ENCODE data around the gene CCR5.
"Not testable (repeated sequence)": the region's sequence is repeated elsewhere in the genome, so short reads cannot be mapped to it uniquely, and the experiment has no call there.

Gene CCR5

GRCh38 chr3:46401579-46401978 lies 30.8 kb downstream of the CCR5 start:
- H3K56ac ChIP-seq (ENCODE audit: low read length), result no peak overlapping the region
- no peak overlapping the region for H3K4me2 ChIP-seq (ENCODE audit: low read length)
- H3K27me3 ChIP-seq (ENCODE audit: insufficient read depth, low read length, poor library complexity), result no peaks in the 10 kb centered on the region
- peaks cover 7% of the 10 kb centered on the region for H3K4me1 ChIP-seq (ENCODE audit: control insufficient read depth, low read depth, low read length)
- H2BK120ac ChIP-seq (ENCODE audit: low read depth, low read length), result no peak overlapping the region
- no peaks in the 10 kb centered on the region for H3K36me3 ChIP-seq (ENCODE audit: control insufficient read depth, insufficient read depth, low read length)
- H3K23ac ChIP-seq (ENCODE audit: low read length), result no peak overlapping the region
- H3K79me1 ChIP-seq (ENCODE audit: low read length), result no peaks in the 10 kb centered on the region
- no peak overlapping the region for H3K18ac ChIP-seq (ENCODE audit: low read length)
- no peak overlapping the region for H3K4ac ChIP-seq (ENCODE audit: low read depth, low read length)
- no peak overlapping the region for H3K27ac ChIP-seq (ENCODE audit: low read depth, low read length)
- H4K5ac ChIP-seq (ENCODE audit: low read length), result no peak overlapping the region
- no CpG with 5 or more reads among the region's 2 CpGs for WGBS (ENCODE audit: extremely low coverage, insufficient coverage, low lambda C conversion rate)
- no peak for DNase-seq
- no peak overlapping the region for H3K9ac ChIP-seq (ENCODE audit: low read length)
- H2BK5ac ChIP-seq (ENCODE audit: low read length), result no peak overlapping the region
- no peak overlapping the region for H2BK15ac ChIP-seq (replicated peaks; ENCODE audit: low read depth)
- H3K4me3 ChIP-seq (ENCODE audit: low read length), result no peak overlapping the region
- H3K79me2 ChIP-seq (ENCODE audit: control insufficient read depth, insufficient read depth, low read length), result no peaks in the 10 kb centered on the region
- peak overlapping the region; percentile 85 for H2AK5ac ChIP-seq (ENCODE audit: low read length)
- H4K8ac ChIP-seq (ENCODE audit: low read depth, low read length), result no peak overlapping the region

- not testable (repeated sequence) for H3K79me1 ChIP-seq (ENCODE audit: low read length); H3K27ac ChIP-seq (ENCODE audit: low read depth, low read length); H2BK120ac ChIP-seq (ENCODE audit: low read depth, low read length); H3K23ac ChIP-seq (ENCODE audit: low read length); H3K79me2 ChIP-seq (ENCODE audit: control insufficient read depth, insufficient read depth, low read length); H3K18ac ChIP-seq (ENCODE audit: low read length); H3K56ac ChIP-seq (ENCODE audit: low read length); H2AK5ac ChIP-seq (ENCODE audit: low read length); H3K9ac ChIP-seq (ENCODE audit: low read length); H4K5ac ChIP-seq (ENCODE audit: low read length); H3K4me2 ChIP-seq (ENCODE audit: low read length); H3K4ac ChIP-seq (ENCODE audit: low read depth, low read length); H3K4me1 ChIP-seq (ENCODE audit: control insufficient read depth, low read depth, low read length); DNase-seq; H4K8ac ChIP-seq (ENCODE audit: low read depth, low read length); H2BK15ac ChIP-seq (replicated peaks; ENCODE audit: low read depth); H3K4me3 ChIP-seq (ENCODE audit: low read length); H3K27me3 ChIP-seq (ENCODE audit: insufficient read depth, low read length, poor library complexity); H3K36me3 ChIP-seq (ENCODE audit: control insufficient read depth, insufficient read depth, low read length); H2BK5ac ChIP-seq (ENCODE audit: low read length)
- WGBS (ENCODE audit: extremely low coverage, insufficient coverage, low lambda C conversion rate), result no CpG with 5 or more reads among the region's 4 CpGs
These were observed 32.2 kb downstream of the CCR5 start for GRCh38 chr3:46402902-46403301.

- Histone ChIP-seq H3K27ac (ENCODE audit: low read depth, low read length) (no peak overlapping the region), H3K4me1 (ENCODE audit: control insufficient read depth, low read depth, low read length) (peaks cover 1% of the 10 kb centered on the region), H3K27me3 (ENCODE audit: insufficient read depth, low read length, poor library complexity) (no peaks in the 10 kb centered on the region), H2BK5ac (ENCODE audit: low read length) (no peak overlapping the region), H2BK15ac (replicated peaks; ENCODE audit: low read depth) (no peak overlapping the region), H3K18ac (ENCODE audit: low read length) (no peak overlapping the region), H3K4me2 (ENCODE audit: low read length) (no peak overlapping the region), H3K4me3 (ENCODE audit: low read length) (no peak overlapping the region), H3K23ac (ENCODE audit: low read length) (no peak overlapping the region), H4K8ac (ENCODE audit: low read depth, low read length) (no peak overlapping the region), H3K79me2 (ENCODE audit: control insufficient read depth, insufficient read depth, low read length) (no peaks in the 10 kb centered on the region), H4K5ac (ENCODE audit: low read length) (no peak overlapping the region), H3K4ac (ENCODE audit: low read depth, low read length) (no peak overlapping the region), H3K36me3 (ENCODE audit: control insufficient read depth, insufficient read depth, low read length) (no peaks in the 10 kb centered on the region), H2BK120ac (ENCODE audit: low read depth, low read length) (no peak overlapping the region), H3K9ac (ENCODE audit: low read length) (no peak overlapping the region), H2AK5ac (ENCODE audit: low read length) (no peak overlapping the region), H3K56ac (ENCODE audit: low read length) (no peak overlapping the region), H3K79me1 (ENCODE audit: low read length) (no peaks in the 10 kb centered on the region)
- no CpG with 5 or more reads among the region's 11 CpGs for WGBS (ENCODE audit: extremely low coverage, insufficient coverage, low lambda C conversion rate)
- no peak for DNase-seq
These were observed 34.7 kb downstream of the CCR5 start for GRCh38 chr3:46405301-46406019.

DNA sequence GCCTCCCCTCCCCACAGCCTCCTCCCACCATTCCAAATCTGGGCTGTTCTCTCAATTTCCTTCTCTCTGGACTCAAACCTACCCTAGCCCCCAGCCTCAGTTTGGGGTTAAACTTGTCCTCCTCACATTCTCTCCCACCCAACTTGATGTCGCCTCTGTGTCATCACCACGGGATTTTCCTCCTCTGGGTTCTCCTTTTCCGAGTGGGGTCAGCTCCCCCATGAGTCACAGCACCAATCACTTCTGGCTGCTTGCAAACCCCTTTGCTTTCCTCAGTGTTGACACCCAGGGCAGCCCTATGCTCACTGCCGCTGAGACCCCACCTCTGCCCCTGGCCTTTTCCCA lies 35.7 kb downstream of the CCR5 start:
- Histone ChIP-seq H3K27me3 (ENCODE audit: insufficient read depth, low read length, poor library complexity) (no peaks in the 10 kb centered on the region), H3K56ac (ENCODE audit: low read length) (no peak overlapping the region), H3K79me1 (ENCODE audit: low read length) (no peaks in the 10 kb centered on the region), H3K4me1 (ENCODE audit: control insufficient read depth, low read depth, low read length) (no peaks in the 10 kb centered on the region), H3K23ac (ENCODE audit: low read length) (no peak overlapping the region), H4K8ac (ENCODE audit: low read depth, low read length) (no peak overlapping the region), H2BK5ac (ENCODE audit: low read length) (no peak overlapping the region), H2AK5ac (ENCODE audit: low read length) (no peak overlapping the region), H2BK15ac (replicated peaks; ENCODE audit: low read depth) (no peak overlapping the region), H4K5ac (ENCODE audit: low read length) (no peak overlapping the region), H3K36me3 (ENCODE audit: control insufficient read depth, insufficient read depth, low read length) (no peaks in the 10 kb centered on the region), H3K27ac (ENCODE audit: low read depth, low read length) (no peak overlapping the region), H3K18ac (ENCODE audit: low read length) (no peak overlapping the region), H3K79me2 (ENCODE audit: control insufficient read depth, insufficient read depth, low read length) (no peaks in the 10 kb centered on the region), H3K4ac (ENCODE audit: low read depth, low read length) (no peak overlapping the region), H3K4me3 (ENCODE audit: low read length) (no peak overlapping the region), H2BK120ac (ENCODE audit: low read depth, low read length) (no peak overlapping the region), H3K9ac (ENCODE audit: low read length) (no peak overlapping the region), H3K4me2 (ENCODE audit: low read length) (no peak overlapping the region)
- no peak for DNase-seq
- WGBS (ENCODE audit: extremely low coverage, insufficient coverage, low lambda C conversion rate), result no CpG with 5 or more reads among the region's 4 CpGs

- peak; percentile 32 for DNase-seq
- H2BK120ac ChIP-seq (ENCODE audit: low read depth, low read length), result no peak within 1 kb of the TSS
- H4K5ac ChIP-seq (ENCODE audit: low read length), result no peak within 1 kb of the TSS
- no peaks in the 10 kb centered on the region for H3K79me1 ChIP-seq (ENCODE audit: low read length)
- H3K27me3 ChIP-seq (ENCODE audit: insufficient read depth, low read length, poor library complexity), result no peaks in the 10 kb centered on the region
- no CpG with 5 or more reads among the region's 20 CpGs for WGBS (ENCODE audit: extremely low coverage, insufficient coverage, low lambda C conversion rate)
- no peak within 1 kb of the TSS for H4K8ac ChIP-seq (ENCODE audit: low read depth, low read length)
- no peak within 1 kb of the TSS for H3K4me3 ChIP-seq (ENCODE audit: low read length)
- H2BK15ac ChIP-seq (replicated peaks; ENCODE audit: low read depth), result no peak within 1 kb of the TSS
- no peak within 1 kb of the TSS for H3K4me2 ChIP-seq (ENCODE audit: low read length)
- no peak within 1 kb of the TSS for H3K9ac ChIP-seq (ENCODE audit: low read length)
- no peaks in the 10 kb centered on the region for H3K36me3 ChIP-seq (ENCODE audit: control insufficient read depth, insufficient read depth, low read length)
- H3K27ac ChIP-seq (ENCODE audit: low read depth, low read length), result no peak within 1 kb of the TSS
- no peak within 1 kb of the TSS for H3K56ac ChIP-seq (ENCODE audit: low read length)
- H2BK5ac ChIP-seq (ENCODE audit: low read length), result no peak within 1 kb of the TSS
- no peak within 1 kb of the TSS for H3K4ac ChIP-seq (ENCODE audit: low read depth, low read length)
- no peaks in the 10 kb centered on the region for H3K4me1 ChIP-seq (ENCODE audit: control insufficient read depth, low read depth, low read length)
- H3K18ac ChIP-seq (ENCODE audit: low read length), result no peak within 1 kb of the TSS
- no peak within 1 kb of the TSS for H2AK5ac ChIP-seq (ENCODE audit: low read length)
- H3K23ac ChIP-seq (ENCODE audit: low read length), result no peak within 1 kb of the TSS
- H3K79me2 ChIP-seq (ENCODE audit: control insufficient read depth, insufficient read depth, low read length), result no peaks in the 10 kb centered on the region
These were observed 36.3 kb downstream of the CCR5 start, which contains the start of the genes CCR5AS and CCRL2 for GRCh38 chr3:46406788-46407611. Gene CCR5AS (minus strand): TSS chr3:46407066. Gene CCRL2 (plus strand): TSS chr3:46407259. CDS start chr3:46408080, 821 bp downstream.
